Caco-2 (cell line): ENCODE measurements around the gene TUBGCP6. TPM values are rescaled to one million over a fixed set of nuclear protein-coding genes. Genes with fewer than 3 reads are reported as not detected.

Experiments used
- BruUV-seq: library from RNA; stranded (reverse); fragments of 400-500 nt; replicated peaks from 2 replicates; lab custom pipeline; 2021; lab: Mats Ljungman, UMichigan
- CTCF ChIA-PET: fragments of 300-600 bp; sonication (Branson Sonifier 250); formaldehyde crosslinking; loops from one replicate; lab custom pipeline; 2022; ENCODE audit warnings: antibody characterized with exemption; lab: Charles Lee
- POLR2A ChIA-PET: fragments of 300-600 bp; sonication (Branson Sonifier 250); formaldehyde crosslinking; loops from one replicate; lab custom pipeline; 2022; ENCODE audit warnings: antibody characterized with exemption; lab: Charles Lee
- DNase-seq, 2 experiments: peaks; one replicate each; pipeline versions ENCODE4 v3.0.0 to v3.0.0-alpha.2; 2020 to 2022
- H3K27me3 ChIP-seq: replicated peaks from 2 replicates; pipeline ENCODE4 v1.6.0; 2011; ENCODE audit warnings: low read length; ENCODE audit not compliant: control insufficient read depth, insufficient read depth
- H3K36me3 ChIP-seq: 2 replicates; pipeline ENCODE4 v1.5.1; 2011; ENCODE audit warnings: low read length; ENCODE audit not compliant: control insufficient read depth, insufficient read depth
- H3K4me1 ChIP-seq: fragments of 250-450 bp; sonication (Bioruptor Pico); 2 replicates; pipeline ENCODE4 v1.5.1; 2020; ENCODE audit warnings: mild to moderate bottlenecking
- H3K4me3 ChIP-seq: 2 replicates; pipeline ENCODE4 v1.5.1; 2011; ENCODE audit warnings: low read depth, mild to moderate bottlenecking, control low read depth, low read length
- H3K9me3 ChIP-seq: fragments of 250-450 bp; sonication (Bioruptor Pico); 2 replicates; pipeline ENCODE4 v1.5.1; 2020; ENCODE audit warnings: mild to moderate bottlenecking, moderate library complexity
- H3K27ac Mint-ChIP-seq: one replicate; pipeline ENCODE4 v1.8.0; 2022; ENCODE audit warnings: mixed read lengths; ENCODE audit not compliant: unreplicated experiment
- H3K27me3 Mint-ChIP-seq: one replicate; pipeline ENCODE4 v1.8.0; 2022; ENCODE audit warnings: mixed read lengths; ENCODE audit not compliant: insufficient read depth, unreplicated experiment
- H3K36me3 Mint-ChIP-seq: one replicate; pipeline ENCODE4 v1.8.0; 2022; ENCODE audit warnings: mild to moderate bottlenecking, mixed read lengths; ENCODE audit not compliant: insufficient read depth, unreplicated experiment
- H3K4me1 Mint-ChIP-seq: one replicate; pipeline ENCODE4 v1.8.0; 2022; ENCODE audit warnings: low read depth, mixed read lengths; ENCODE audit not compliant: unreplicated experiment
- H3K4me3 Mint-ChIP-seq: one replicate; pipeline ENCODE4 v1.8.0; 2022; ENCODE audit warnings: mild to moderate bottlenecking, moderate library complexity, mixed read lengths; ENCODE audit not compliant: unreplicated experiment
- H3K9me3 Mint-ChIP-seq: one replicate; pipeline ENCODE4 v1.8.0; 2022; ENCODE audit warnings: mixed read lengths; ENCODE audit not compliant: unreplicated experiment
- intact Hi-C: fragments of 100-400 bp; cut with micrococcal nuclease; formaldehyde crosslinking; loops from one replicate; pipeline ENCODE4 v1.10.0; 2022; ENCODE audit not compliant: unreplicated experiment
- total RNA-seq: library from RNA; stranded (reverse); gene quantifications from 2 replicates; pipeline ENCODE4 v1.2.3, GENCODE V29; 2022
- TF ChIP-seq, protein P1 (sequence below), 2 experiments: fragments of 200-600 bp in 1 of 2; IDR thresholded peaks; 1 replicate in 1 of 2; 2 replicates in 1 of 2; pipeline versions ENCODE4 v1.5.1 to v1.8.0; 2011 to 2022; ENCODE audit warnings: antibody characterized with exemption in 1 of 2, control low read depth in 1 of 2, inconsistent platforms in 1 of 2, low read depth in 1 of 2, low read length in 1 of 2, mild to moderate bottlenecking in 1 of 2, moderate library complexity in 1 of 2; ENCODE audit not compliant: insufficient read depth in 1 of 2, severe bottlenecking in 1 of 2, unreplicated experiment in 1 of 2

The TUBGCP6 gene
- total RNA-seq, 1 experiment from 2014 or later = 29.3 TPM

- H3K36me3 ChIP-seq = no peaks in the 10 kb centered on the region
- H3K27me3 Mint-ChIP-seq = no peaks in the 10 kb centered on the region
- H3K4me3 Mint-ChIP-seq = no peak overlapping the region
Measured at GRCh38 chr22:50197000-50197800, 47.6 kb downstream of the TUBGCP6 start.

DNA sequence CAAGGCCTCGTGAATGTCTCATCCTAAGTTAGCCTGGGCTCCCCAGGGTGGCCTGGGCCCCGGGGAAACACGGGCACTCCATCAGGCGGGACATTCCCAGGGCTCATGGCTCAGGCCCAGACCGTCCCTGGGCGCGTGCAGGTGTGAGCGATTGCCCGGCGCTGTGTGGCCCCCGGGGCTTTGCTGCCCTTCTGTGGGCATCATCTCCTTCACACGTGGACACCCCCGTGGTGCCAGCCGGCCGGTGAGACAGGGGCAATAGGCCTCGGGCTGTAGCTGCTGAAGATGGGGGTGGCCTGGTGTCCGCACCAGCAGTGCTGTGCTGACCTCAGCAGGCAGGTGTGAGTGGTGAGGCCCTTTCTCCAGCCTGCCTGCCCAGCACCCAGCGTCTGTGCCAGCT, 48.6 kb downstream of the TUBGCP6 start:
- Histone ChIP-seq H3K27me3 (no peaks in the 10 kb centered on the region), H3K4me3 (no peak overlapping the region), H3K9me3 (no peaks in the 10 kb centered on the region), H3K36me3 (no peaks in the 10 kb centered on the region), H3K4me1 (peaks cover 4% of the 10 kb centered on the region; the same call in 1 of the 2 replicates)
- no peaks in the 10 kb centered on the region for H3K9me3 Mint-ChIP-seq
- H3K27me3 Mint-ChIP-seq = no peaks in the 10 kb centered on the region
- ChIA-PET POLR2A (no interaction called here), CTCF (interaction anchor here (0.6 kb wide), 1 partner anchor 140 kb away, joined by 13 read pairs; no protein-coding TSS in a partner anchor)
- H3K27ac Mint-ChIP-seq = no peak overlapping the region
- DNase-seq = no peak
- no TSS peak for BruUV-seq
- H3K36me3 Mint-ChIP-seq = no peaks in the 10 kb centered on the region
- TF ChIP-seq, protein P1, sequence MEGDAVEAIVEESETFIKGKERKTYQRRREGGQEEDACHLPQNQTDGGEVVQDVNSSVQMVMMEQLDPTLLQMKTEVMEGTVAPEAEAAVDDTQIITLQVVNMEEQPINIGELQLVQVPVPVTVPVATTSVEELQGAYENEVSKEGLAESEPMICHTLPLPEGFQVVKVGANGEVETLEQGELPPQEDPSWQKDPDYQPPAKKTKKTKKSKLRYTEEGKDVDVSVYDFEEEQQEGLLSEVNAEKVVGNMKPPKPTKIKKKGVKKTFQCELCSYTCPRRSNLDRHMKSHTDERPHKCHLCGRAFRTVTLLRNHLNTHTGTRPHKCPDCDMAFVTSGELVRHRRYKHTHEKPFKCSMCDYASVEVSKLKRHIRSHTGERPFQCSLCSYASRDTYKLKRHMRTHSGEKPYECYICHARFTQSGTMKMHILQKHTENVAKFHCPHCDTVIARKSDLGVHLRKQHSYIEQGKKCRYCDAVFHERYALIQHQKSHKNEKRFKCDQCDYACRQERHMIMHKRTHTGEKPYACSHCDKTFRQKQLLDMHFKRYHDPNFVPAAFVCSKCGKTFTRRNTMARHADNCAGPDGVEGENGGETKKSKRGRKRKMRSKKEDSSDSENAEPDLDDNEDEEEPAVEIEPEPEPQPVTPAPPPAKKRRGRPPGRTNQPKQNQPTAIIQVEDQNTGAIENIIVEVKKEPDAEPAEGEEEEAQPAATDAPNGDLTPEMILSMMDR (IDR thresholded peaks at IDR 0.05; ENCODE audit: insufficient read depth in 1 of 2, low read depth in 1 of 2, low read length in 1 of 2, severe bottlenecking in 1 of 2, unreplicated experiment in 1 of 2) = no peak
- H3K4me3 Mint-ChIP-seq = no peak overlapping the region
- no peaks in the 10 kb centered on the region for H3K4me1 Mint-ChIP-seq
- intact Hi-C loops = no loop called here

More at GRCh38 chr22:50197000-50197800, 47.6 kb downstream of the TUBGCP6 start:
- H3K9me3 ChIP-seq = no peaks in the 10 kb centered on the region
- peaks cover 5% of the 10 kb centered on the region for H3K36me3 Mint-ChIP-seq
- H3K27ac Mint-ChIP-seq = no peak overlapping the region
- ChIA-PET CTCF (no interaction called here), POLR2A (no interaction called here)
- H3K27me3 ChIP-seq = no peaks in the 10 kb centered on the region
- no TSS peak for BruUV-seq
- H3K4me3 ChIP-seq = no peak overlapping the region
- no peak for DNase-seq
- peaks cover 3% of the 10 kb centered on the region for H3K4me1 Mint-ChIP-seq
- intact Hi-C loops = no loop called here
- H3K4me1 ChIP-seq = peaks cover 4% of the 10 kb centered on the region
- TF ChIP-seq, protein P1 (IDR thresholded peaks at IDR 0.05; ENCODE audit: insufficient read depth in 1 of 2, low read depth in 1 of 2, low read length in 1 of 2, severe bottlenecking in 1 of 2, unreplicated experiment in 1 of 2) = no peak
- no peaks in the 10 kb centered on the region for H3K9me3 Mint-ChIP-seq

DNA sequence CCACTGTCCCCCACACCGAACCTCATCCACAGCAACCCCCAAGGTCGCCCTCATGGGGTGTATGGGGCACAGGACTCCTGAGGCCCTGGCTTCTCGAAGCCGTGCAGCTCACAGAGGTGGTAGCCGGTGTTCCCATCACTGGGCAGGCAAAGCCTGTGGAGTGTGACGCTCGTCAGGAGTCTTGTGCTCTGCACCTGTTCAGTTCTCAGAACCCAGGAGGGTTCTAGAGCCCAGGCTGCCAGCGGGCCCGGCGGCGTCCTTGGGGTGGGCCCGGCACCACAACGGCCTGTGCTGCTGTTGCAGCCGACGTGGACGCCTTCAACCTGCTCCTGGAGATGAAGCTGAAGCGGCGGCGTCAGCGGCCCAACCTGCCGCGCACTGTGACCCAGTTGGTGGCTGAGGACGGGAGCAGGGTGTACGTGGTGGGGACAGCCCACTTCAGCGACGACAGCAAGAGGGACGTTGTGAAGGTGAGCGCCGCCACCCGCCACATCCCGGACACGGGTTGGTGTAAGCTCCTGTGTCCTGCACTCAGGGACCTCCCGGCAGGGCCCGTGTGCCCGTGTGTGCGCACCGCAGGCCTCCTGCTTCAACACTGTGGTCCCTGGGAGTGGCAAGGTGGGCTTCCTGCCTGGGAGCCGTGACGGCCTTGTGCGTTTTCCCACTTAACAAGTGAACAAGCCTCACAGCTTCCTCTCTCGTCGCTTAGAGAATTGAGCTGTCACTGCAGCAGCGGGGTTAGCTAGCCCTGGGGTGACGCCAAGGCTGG, 50.6 kb downstream of the TUBGCP6 start:
- Histone ChIP-seq H3K4me1 (no peaks in the 10 kb centered on the region), H3K27me3 (no peaks in the 10 kb centered on the region), H3K9me3 (no peaks in the 10 kb centered on the region), H3K36me3 (no peaks in the 10 kb centered on the region), H3K4me3 (no peak overlapping the region)
- BruUV-seq = no TSS peak
- Mint-ChIP-seq H3K9me3 (no peaks in the 10 kb centered on the region), H3K4me3 (no peak overlapping the region), H3K36me3 (no peaks in the 10 kb centered on the region), H3K27ac (no peak overlapping the region), H3K4me1 (no peaks in the 10 kb centered on the region), H3K27me3 (no peaks in the 10 kb centered on the region)
- CTCF ChIA-PET = no interaction called here
- intact Hi-C loops = no loop called here
- TF ChIP-seq, protein P1 (IDR thresholded peaks at IDR 0.05; ENCODE audit: insufficient read depth in 1 of 2, low read depth in 1 of 2, low read length in 1 of 2, severe bottlenecking in 1 of 2, unreplicated experiment in 1 of 2) = no peak
- DNase-seq = no peak
- POLR2A ChIA-PET = no interaction called here
